ENCODE results near the gene PCLO.

- TF ChIP-seq CTCF (IDR thresholded peaks at IDR 0.05) (no peak), POLR2A (IDR thresholded peaks at IDR 0.05) (no peak)
Measured at GRCh38 chr7:82715344-82715743, 447.3 kb downstream of the PCLO start.
